Hindlimb muscle (tissue), 1 donor: ENCODE data around the gene UBALD1. TPM values are rescaled to one million over a fixed set of nuclear protein-coding genes. Genes with fewer than 3 reads are reported as not detected.
"Not testable (repeated sequence)": the region's sequence is repeated elsewhere in the genome, so short reads cannot be mapped to it uniquely, and the experiment has no call there.

Source experiments
- DNase-seq: peaks from one replicate; pipeline ENCODE4 v3.0.0-alpha.2; 2013
- polyA plus RNA-seq: library from polyadenylated mRNA; unstranded; fragments of 120-200 nt; gene quantifications from one replicate; pipeline ENCODE4 v1.2.1, GENCODE V29; 2013; ENCODE audit not compliant: insufficient read length

UBALD1 gene
- polyA plus RNA-seq, 1 donor, result 25.1 TPM

DNA sequence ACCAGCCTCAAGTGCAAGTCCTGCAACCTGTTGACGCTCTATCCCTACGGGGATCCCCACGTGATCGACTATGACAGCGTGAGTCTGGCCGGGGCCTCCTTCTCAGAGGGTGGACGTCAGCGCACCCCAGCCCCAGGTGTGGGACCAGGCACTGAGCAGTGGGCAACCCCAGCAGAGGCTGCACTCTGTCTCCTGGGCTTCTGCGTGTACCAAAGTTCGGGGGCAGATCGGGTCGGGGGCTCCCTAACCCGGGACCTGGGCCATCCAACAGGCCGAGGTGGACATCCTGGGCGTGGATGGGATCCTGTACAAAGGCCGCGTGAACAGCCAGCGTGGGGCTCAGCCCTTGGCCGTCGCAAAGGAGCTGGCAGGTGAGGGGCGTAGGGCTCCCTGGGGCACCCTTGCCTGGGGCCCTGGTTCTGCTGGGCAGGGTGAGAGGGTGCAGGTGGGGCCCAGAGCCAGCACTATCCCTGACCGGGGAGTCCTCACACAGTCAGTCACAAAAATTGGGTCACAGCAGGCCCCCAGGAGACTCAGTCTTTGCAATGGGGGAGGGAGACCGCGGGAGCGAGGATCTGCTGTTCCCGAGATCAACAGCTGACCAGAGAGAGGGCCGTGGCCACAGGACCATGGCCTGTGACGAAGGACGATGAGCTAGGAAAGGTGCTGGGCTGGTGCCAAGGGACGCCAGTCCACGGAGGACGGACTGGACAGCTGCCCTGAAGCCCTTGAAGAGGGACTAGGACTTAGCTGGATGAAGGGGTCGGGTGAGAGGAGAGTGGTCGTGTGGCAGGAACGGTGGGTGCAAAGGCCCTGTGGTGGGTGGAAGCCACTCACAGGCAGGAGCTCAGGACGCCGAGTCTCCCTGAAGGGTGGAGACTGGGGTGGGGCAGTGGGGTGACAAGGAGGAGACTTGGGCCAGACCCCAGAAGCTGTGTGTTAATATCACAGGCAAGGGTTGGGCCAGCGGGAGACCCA lies 20.0 kb downstream of the UBALD1 start:
- DNase-seq, result no peak

DNA sequence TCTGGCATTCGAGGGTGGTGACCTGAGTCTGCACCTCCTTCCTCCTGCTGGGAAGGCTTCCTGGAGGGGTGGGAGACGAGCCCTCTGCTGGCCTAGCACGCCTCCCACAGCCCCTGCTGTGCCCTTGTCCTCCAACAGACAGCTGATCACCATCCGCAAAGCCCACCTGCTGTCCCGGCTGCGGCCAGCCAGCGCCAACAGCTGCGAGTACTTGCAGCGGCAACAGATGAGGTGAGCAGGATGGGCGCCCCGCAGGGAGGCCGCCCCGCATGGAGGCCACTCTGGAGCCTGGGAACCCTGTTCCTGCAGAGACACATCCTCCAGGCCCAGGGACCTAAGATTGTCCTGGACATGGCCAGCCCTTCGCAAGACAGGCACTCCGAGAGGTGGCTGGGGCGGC lies 21.6 kb downstream of the UBALD1 start:
- no peak for DNase-seq

DNA sequence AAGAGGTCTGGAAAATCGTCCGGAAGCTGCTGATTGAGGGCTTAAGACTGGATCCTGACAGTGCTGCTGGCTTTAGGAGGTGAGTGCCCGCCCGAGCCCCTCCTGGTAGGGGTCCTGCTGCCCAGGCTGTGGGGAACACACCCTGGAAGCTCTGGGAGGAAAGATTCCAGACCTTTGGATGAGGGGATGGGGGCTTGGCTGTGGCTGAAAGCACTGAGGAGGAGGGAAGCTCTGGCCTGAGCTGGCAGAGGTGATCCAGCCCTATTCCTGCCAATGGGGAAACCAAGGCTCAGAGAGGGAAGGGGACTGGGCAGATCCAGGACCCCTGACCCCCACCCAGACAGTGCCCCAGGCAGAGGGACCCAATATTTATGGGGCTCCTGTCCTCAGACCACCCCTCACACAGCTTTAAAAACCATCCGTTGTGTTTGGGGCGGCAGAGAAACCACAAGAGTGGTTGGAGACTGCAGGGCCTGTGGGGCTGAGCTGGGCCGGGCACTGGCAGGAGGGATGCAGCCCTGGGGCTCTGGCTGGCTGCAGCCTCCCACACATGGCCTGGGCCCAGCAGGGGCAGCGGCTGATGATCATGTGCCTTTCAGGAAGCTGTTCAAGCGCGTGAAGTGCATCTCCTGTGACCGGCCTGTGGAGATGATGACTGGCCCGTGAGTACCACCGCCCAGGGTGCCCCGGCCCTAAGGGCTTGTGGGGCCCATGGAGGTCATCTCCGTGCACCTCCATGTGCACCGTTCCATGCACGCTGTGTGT lies 22.8 kb downstream of the UBALD1 start:
- no peak for DNase-seq

DNA sequence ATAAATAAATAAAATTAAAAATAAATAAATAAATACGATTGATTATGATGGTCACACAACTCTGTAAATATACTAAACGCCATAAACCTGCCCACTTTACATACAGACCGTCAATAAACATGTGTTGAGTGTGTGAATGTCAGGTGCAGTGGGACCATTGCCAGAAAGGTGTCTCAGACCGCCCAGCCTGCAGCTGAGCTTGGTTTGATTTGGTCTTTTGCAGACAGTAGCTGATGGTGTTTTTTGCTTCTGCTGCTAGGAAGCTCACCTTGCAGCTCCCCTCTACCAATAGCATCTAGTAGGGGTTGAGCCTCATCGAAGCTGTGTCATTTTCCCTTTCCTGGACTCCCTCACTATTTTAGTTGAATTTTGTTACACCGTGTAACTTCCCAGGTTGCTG lies 23.5 kb downstream of the UBALD1 start:
- no peak for DNase-seq

DNA sequence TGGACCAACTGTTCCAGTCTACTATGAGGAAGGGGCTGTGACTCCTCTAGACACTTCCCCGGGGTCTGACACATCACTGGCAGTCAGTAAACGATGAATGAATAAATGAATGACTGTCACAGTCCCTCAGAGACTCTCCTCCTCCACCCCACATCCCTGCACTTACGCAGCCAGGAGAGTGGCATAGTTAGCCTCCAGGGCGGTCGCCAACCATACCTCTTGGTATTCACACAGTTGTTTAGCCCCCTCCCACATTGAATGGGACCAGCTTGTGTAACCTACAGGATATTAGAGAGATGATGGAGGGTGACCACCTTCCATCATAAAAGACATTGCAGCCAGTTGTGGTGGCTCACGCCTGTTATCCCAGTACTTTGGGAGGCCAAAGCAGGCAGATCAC lies 25.7 kb downstream of the UBALD1 start:
- no peak for DNase-seq

DNA sequence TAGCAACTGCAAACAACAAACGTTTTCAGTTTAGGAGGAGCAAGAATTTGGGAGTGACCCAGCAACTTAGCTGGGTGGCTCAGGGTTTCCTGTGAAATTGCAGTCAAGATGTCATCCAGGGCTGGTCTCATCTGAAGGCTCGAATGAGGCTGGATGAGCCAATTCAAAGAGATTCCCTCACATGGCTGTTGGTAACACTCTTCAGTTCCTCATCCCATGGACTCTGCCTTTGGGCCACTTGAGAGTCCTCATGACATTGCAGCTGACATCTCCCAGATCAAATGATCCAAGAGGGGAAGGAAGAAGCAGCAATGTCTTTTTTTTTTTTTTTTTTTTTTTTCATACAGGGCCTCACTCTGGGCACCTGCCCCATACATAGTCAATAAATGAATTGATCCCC lies 26.3 kb downstream of the UBALD1 start:
- DNase-seq, result no peak

DNA sequence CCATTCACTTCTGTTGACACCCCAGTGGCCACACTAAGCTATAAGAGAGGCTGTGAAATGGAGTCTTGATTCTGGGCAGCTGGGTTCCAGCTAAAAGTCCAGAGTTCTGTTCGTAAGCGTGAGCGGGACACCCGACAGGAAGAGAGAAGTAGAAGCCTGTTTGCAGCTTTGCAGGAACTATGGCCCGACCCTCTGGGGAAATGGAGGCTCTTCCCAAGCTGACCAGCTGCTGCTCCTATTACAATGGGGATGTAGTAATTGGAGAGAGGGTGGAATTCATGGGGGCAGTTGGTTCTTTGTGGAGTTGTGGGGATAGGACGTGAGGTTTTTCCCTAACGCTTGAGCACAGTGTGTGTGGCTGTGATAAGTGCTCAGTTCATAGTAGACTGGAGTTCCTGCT lies 28.4 kb downstream of the UBALD1 start:
- no peak for DNase-seq

DNA sequence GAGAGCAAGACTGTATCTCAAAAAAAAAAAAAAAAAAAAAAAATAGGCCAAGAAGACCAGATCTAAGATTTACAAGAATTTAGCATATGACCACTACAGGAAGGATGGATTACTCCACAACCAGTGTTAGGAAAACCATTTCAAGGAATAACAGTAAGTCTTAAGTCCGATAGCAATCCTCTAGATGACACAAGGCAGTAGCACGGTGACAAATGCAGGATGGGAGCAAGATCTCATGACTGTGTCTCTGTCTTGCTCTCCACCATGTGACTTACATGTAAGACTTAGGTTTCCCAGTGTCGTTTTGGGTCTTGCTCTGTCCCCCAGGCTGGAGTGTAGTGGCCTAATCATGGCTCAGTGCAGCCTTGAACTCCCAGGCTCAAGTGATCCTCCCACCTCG lies 30.8 kb downstream of the UBALD1 start:
- DNase-seq, result no peak

DNA sequence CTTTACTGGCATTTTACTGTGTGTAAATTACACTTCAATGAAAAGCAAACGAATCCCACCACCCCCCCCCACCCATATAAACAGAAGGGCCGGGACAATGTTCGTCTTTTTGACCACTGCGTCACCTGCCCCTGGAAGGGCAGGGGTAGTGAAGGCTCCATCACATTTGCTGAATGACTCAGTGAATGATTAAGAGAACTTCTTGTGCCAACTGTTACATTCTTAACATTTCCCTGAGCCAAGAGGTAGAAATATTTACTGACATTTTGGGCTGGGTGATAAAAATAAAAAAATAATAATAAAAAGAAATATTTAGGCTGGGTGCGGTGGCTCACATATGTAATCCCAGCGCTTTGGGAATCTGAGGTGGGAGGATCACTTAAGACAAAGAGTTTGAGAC lies 34.4 kb downstream of the UBALD1 start:
- no peak for DNase-seq

DNA sequence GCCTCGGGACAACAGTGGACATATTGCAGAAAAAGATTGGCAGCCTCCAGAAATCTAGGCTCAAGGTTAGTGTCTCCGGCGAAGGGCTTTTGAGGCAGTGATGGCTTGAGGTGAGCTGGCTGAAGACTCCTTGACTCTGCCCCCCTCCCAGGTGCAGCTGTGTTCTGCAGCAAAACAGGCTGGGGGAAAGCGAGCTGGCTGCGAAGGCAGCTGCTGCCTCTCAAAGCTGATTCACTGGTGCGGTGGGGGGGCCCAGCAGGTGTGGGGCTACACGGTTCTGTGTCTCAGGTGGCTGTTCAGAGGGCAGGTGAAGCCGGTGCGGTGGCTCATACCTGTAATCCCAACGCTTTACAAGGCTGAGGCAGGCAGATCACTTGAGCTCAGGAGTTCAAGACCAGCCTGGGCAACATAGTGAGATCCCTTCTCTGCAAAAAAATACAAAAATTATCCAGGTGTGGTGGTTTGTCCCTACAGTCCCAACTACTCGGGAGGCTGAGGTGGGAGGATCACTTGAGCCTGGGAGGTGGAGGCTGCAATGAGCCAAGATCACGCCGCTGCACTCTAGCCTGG lies 35.6 kb downstream of the UBALD1 start:
- DNase-seq, result no peak

DNA sequence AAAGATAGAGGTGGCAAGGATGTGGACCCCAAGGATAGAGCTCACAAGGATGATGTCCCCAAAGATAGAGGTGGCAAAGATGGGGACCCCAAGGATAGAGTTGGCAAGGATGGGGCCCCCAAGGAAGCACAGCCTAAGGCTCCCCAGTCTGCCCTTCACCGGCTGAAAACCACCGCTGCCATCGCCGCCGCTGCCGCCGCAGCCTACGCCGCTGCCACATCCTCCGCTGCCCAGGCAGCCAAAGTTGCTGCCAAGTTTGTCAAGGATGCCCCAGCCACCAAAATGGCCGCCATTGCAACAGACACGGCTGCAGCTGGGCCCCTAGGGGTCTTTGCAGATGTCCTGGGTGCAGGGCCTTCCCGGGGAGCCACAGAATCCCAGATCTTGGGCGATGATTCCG lies 38.7 kb downstream of the UBALD1 start:
- no peak for DNase-seq

DNA sequence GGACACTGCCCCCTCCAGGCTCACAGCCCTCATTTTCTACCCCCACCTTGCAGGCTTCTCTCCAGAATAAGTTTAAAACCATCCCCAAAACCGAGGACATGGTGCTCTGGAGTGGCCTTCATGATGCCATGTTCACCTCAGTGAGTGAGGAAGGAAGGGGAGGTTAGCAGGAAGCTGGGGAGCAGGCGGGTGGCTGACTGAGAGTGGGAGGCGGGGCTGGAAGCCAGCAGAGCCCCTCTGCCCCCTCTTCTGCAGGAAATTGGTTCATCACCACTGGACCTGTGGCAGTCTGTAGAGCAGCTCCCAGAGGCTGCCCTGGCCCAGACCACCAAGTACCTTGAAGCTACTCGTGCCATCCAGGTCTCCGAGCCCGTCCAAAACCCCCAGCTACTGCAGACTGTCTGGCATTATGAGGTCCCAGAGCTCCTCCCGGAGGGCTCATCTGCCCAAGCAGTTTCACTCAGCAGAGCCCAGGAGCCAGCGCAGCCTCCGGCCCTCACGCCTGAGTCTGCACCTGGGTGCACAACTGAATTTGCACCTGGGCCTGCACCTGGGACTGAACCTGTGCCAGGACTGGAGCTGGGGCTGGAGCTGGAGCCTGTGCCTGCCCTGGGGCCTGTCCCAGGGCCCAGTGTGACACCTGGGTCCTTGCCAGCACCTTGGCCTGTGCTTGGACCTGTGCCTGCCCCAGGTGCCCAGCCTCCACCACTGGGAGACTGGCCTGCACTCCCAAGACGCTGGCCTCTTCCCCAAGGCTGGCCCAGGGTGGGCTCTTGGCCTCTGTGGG lies 39.6 kb downstream of the UBALD1 start:
- no peak for DNase-seq

DNA sequence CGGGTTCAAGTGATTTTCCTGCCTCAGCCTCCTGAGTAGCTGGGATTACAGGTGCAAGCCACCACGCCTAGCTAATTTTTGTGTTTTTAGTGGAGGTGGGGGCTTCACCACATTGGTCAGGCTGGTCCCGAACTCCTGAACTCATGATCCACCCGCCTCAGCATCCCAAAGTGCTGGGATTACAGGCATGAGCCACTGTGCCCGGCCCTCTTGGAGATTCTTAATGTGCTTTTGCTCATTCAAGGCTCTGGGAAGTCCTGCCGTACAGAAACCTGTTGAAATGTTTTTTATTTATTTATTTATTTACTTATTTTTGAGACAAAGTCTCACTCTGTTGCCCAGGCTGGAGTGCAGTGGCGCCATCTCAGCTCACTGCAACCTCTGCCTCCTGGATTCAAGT lies 40.8 kb downstream of the UBALD1 start:
- DNase-seq, result not testable (repeated sequence)

DNA sequence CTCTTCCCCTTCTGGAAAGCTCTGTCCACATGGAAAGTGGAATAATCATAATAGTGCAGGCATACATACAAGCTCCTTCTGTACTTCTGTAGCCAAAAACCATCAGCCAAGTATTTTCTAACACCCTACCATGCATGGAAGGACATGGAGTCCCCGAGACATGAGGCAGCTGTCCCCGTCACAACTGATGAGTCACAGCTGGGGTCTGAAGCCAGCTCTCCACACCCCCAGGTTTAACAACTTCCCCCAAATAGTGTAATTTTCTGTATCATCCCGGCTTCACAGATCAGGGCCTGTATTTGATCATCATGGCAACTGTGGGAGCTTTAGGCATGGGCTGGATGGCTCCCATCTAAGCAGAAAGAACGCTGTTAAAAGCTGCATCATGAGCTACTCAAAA lies 42.0 kb downstream of the UBALD1 start:
- DNase-seq, result no peak

DNA sequence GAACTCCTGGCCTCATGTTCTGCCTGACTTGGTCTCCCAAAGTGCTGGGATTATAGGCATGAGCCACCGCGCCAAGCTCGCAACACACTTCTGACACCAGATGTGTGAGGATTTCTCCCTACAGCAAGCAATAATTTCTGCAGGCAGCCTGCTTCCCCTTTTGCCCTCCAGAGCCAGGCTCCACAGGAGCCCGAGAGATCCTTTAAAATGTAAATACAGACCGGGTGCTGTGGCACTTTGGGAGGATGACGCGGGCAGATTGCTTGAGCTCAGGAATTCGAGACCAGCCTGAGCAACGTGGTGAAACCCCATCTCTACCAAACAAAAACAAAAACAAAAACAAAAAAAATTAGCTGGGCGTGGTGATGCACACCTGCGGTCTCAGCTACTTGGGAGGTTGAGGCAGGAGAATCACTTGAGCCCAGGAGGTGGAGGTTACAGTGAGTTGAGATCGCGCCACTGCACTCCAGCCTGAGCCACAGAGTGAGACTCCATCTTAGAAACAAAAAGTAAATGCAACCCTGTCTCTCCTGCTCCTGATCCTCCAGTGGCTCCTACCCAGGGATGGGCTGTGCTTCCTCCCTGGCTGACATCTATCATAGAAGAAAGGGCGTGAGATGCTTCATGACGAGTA lies 43.9 kb downstream of the UBALD1 start:
- DNase-seq, result no peak

DNA sequence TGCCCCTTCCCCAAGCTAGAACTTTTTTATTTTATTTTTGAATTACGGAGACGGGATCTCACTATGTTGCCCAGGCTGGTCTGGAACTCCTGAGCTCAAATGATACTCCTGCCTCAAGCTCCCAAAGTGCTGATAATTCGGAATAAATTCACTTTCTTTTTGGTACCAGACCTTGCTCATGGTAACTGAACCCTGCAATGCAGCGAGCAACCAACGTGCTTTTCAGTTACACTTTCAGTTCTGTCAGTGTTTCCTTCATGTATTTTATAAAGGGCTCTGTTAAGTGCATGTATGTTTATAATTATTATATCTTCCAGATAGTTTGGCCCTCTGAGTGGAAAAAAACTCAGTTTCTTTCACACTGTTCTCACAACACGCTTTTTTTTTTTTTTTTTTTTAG lies 44.6 kb downstream of the UBALD1 start:
- no peak for DNase-seq

DNA sequence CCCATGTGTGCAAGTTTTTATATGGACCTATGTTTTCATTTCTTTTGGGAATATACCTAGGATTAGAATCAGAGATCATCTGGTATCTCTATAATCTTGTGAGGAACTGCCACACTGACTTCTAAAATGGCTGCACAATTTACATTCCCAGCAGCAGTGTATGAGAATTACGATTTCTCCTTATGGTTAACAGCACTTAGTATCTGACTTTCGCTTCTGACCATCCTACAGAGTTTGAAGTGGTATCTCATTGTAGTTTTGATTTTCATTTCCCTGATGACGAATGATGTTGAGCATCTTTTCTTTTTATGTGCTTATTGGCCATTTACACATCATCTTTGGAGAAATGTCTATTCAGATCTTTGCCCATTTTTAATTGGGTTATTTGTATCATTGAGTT lies 48.5 kb downstream of the UBALD1 start:
- no peak for DNase-seq

DNA sequence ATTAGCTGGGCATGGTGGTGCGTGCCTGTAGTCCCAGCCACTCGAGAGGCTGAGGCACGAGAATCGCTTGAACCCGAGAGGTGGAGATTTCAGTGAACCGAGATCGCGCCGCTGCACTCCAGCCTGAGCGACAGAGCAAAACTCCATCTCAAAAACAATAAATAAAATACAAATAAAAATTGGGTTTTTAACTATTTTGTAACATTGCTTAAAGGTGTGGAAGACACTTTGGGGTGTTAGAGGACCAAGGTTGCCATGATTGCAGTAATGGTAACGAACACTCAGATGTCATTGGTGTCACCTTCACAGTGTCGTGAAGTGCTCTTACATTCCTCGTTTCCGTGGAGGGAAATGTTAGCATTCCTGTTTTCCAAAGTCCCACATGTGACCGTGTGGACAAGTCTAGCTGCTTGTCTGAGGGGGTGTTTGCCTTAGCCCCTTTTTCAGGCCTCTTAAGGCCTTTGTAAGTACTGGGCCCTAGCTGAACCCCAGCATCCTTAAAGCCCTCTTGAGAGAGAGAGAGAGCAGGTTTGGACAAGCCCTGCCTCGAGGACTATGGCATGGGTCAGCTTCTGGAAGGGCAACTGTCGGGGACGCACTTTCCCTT lies 49.9 kb downstream of the UBALD1 start:
- no peak for DNase-seq

DNA sequence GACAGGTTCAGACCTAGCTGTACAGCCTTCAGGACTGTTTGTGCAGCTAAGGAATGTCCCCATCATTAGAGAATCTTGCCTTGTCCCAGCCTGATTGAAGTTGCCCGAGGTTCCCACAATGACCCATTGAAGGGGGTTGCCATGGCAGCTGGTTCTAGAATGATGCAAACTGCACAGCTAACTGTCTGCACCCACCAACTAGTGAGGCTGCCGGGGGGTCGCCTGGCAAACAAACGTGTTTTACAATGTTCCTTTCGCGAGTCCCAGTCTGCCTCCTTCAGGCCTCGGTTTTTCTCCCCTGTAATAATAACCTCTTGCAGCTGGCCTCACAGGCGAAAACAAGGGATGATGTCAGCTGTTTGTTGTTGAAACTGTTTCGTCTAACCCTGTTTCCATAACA lies 53.1 kb downstream of the UBALD1 start:
- DNase-seq, result no peak
